ENCODE data around the gene DYSF. TPM values are rescaled to one million over a fixed set of nuclear protein-coding genes. Genes with fewer than 3 reads are reported as not detected.

Gene DYSF
- total and polyA plus RNA-seq, 8 donors = 1.1 to 5.5 (median 2.1) TPM

DNA sequence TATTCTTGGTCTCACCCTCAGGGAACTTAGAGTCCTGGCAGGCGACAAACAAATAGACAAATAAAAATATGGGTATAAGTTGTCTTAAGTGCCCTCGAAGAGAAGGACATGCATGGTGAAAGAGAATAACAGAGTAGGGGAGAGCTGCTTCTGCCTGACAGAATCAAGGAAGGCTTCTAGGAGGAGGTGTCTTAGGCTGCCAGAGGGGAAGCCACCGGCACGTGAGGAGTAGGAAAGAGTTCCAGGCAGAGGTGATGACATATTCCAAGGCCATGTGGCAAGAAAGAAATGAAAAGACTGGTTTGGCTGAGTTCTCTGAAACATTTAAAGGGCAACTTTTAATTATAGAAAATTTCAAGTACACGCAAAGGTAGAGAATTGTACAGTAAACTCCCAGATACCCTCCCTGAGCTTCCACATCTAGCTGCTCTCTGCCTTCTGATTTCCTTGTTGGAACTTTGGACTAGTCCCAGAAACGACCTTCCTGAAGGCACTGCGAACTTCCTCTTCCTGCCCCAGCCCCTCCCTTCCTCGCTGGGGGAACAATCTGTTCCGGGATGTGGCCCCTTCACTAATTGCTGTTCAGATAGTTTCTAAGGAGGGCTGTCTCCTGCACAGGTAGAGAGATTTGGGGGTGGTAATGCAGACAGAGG is 91.7 kb downstream of the DYSF start:
- Histone ChIP-seq H3K36me3 (no peaks in the 10 kb centered on the region), H3K27ac (no peak overlapping the region), H3K27me3 (peaks cover 0 to 7% (median 0%) of the 10 kb centered on the region in 4 donors), H3K4me1 (no peaks in the 10 kb centered on the region), H3K4me3 (peak overlapping the region in 2 of 4 donors; percentile 11 to 26), H3K9me3 (no peaks in the 10 kb centered on the region)
- ATAC-seq (peak; percentile 47 to 67 (median 59)), FAIRE-seq (no peak), DNase-seq (peak in 1 of 6 donors; percentile 22)
- TF ChIP-seq, protein P1, sequence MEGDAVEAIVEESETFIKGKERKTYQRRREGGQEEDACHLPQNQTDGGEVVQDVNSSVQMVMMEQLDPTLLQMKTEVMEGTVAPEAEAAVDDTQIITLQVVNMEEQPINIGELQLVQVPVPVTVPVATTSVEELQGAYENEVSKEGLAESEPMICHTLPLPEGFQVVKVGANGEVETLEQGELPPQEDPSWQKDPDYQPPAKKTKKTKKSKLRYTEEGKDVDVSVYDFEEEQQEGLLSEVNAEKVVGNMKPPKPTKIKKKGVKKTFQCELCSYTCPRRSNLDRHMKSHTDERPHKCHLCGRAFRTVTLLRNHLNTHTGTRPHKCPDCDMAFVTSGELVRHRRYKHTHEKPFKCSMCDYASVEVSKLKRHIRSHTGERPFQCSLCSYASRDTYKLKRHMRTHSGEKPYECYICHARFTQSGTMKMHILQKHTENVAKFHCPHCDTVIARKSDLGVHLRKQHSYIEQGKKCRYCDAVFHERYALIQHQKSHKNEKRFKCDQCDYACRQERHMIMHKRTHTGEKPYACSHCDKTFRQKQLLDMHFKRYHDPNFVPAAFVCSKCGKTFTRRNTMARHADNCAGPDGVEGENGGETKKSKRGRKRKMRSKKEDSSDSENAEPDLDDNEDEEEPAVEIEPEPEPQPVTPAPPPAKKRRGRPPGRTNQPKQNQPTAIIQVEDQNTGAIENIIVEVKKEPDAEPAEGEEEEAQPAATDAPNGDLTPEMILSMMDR (IDR thresholded peaks at IDR 0.05) = no peak
- 34 to 39% methylated on average over 9 of the region's 9 CpGs for WGBS, 2 donors
- intact Hi-C loops (cut with DNase I) = loop anchor here (5.0 to 10.0 kb wide), 4 partner anchors 250 to 607 kb away; partner anchors contain the start of gene CYP26B1 (in 2 of the 3)

DNA sequence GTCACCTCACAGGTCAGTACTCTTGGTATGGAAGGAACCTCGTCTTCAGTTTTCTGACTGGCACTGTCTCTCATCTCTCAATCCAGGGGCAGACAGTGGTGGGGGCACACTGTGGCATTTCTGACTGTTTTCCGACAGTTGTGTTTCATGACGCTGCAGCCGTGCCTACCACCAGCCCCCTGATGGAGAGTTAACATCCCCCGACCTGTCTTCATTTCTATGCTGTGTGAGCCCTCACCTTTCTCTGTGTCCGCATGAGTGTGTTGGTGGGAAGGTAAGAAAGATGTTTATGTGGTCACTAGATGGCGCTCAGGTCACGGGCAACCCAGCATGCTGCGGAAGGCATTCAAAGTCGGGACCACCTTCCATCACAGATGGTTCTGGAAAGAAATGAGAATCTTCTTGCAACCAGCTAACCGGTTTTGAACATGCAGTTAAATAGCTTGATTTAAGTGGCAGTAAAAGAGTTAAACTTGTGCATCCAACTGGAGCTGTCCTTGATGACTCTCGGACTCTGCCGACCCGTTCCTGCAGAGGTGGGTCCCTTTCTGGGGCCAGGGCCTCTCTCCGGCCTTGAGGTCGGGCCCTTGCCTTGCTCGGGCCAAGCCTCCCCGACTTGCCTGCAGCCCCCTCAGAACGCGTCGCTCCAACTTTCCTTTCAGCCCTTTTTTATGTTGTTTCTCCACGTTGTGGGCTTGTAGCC is 92.4 kb downstream of the DYSF start:
- Histone ChIP-seq H3K36me3 (no peaks in the 10 kb centered on the region), H3K4me3 (peak overlapping the region in 2 of 4 donors; percentile 11 to 26), H3K9me3 (no peaks in the 10 kb centered on the region), H3K27ac (no peak overlapping the region), H3K4me1 (no peaks in the 10 kb centered on the region), H3K27me3 (peaks cover 0 to 7% (median 0%) of the 10 kb centered on the region in 4 donors)
- TF ChIP-seq, protein P1 (IDR thresholded peaks at IDR 0.05) = peak; percentile 10 to 50 (median 38)
- no peak for FAIRE-seq
- peak in 4 of 6 donors; percentile 21 to 53 (median 38) for DNase-seq
- ATAC-seq = peak; percentile 75 to 88 (median 84)
- 15 to 16% methylated on average over 22 of the region's 22 CpGs for WGBS, 2 donors
- intact Hi-C loops (cut with DNase I) = loop anchor here (5.0 to 10.0 kb wide), 4 partner anchors 249 to 607 kb away; partner anchors contain the start of gene CYP26B1 (in 2 of the 3)

DNA sequence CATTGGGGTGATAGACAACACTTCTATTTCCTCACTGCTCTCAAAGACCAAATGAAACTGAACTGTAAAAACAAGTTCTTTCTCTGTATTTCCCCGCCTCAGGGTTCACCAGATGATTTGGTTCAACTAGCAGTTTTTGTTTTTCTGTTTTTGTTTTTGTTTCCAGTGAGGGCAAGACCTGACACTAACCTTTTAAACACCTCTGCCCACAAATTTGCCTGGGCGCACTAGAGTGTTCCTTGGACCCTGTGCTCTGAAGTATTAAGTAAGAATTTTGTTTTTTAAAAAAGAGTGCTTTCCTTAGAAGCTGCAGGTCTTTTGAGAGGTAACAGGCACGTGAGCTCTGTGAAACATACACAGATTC is 92.9 kb downstream of the DYSF start:
- FAIRE-seq (no peak), DNase-seq (peak in 1 of 6 donors; percentile 2), ATAC-seq (no peak)
- Histone ChIP-seq H3K9me3 (no peaks in the 10 kb centered on the region), H3K36me3 (no peaks in the 10 kb centered on the region), H3K27ac (no peak overlapping the region), H3K4me3 (no peak overlapping the region), H3K4me1 (no peaks in the 10 kb centered on the region), H3K27me3 (peaks cover 0 to 7% (median 0%) of the 10 kb centered on the region in 4 donors)
- intact Hi-C loops (cut with DNase I) = loop anchor here (5.0 to 10.0 kb wide), 4 partner anchors 249 to 606 kb away; partner anchors contain the start of gene CYP26B1 (in 2 of the 3)
- 58 to 62% methylated on average over 3 of the region's 3 CpGs for WGBS, 2 donors
- TF ChIP-seq, protein P1 (IDR thresholded peaks at IDR 0.05) = no peak

DNA sequence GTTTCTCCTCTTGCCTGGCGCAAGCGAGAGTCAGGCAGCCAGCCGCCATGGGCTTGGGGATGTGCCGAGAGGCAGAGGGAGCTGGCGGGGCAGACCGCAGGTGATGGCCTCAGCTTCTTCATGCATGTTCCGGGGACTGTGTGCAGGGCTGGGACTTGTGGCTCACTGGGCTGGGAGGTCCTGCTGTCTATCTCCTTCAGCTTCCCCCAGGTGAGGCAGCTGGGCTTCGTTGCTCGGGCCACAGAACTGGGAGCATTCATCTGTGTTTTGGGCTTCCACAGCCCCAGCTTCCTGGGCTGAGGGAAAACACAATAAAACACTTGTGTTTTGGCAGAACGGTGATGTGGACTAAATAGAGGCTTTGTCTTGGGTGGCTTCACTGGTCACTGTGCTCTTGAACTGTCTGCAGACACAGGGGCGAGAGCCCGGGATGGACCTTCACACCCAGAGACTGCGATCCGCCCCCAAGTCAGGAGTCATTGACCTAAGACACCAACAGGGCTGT is 93.5 kb downstream of the DYSF start:
- peak in 1 of 6 donors; percentile 45 for DNase-seq
- no peak for FAIRE-seq
- 83 to 89% methylated on average over 14 of the region's 14 CpGs for WGBS, 2 donors

More for the DNA sequence above, 93.5 kb downstream of the DYSF start:
- intact Hi-C loops (cut with DNase I) = loop anchor here (5.0 to 10.0 kb wide), 4 partner anchors 248 to 605 kb away; partner anchors contain the start of gene CYP26B1 (in 2 of the 3)
- Histone ChIP-seq H3K9me3 (no peaks in the 10 kb centered on the region), H3K27me3 (peaks cover 0 to 7% (median 0%) of the 10 kb centered on the region in 4 donors), H3K4me3 (no peak overlapping the region), H3K27ac (no peak overlapping the region), H3K36me3 (no peaks in the 10 kb centered on the region), H3K4me1 (no peaks in the 10 kb centered on the region)
- no peak for ATAC-seq
- TF ChIP-seq, protein P1 (IDR thresholded peaks at IDR 0.05) = no peak
